PC-3 (cell line): ENCODE results near the gene WDFY3. TPM values are rescaled to one million over a fixed set of nuclear protein-coding genes. Genes with fewer than 3 reads are reported as not detected.

Source experiments
- ATAC-seq: fragments of 200-7000 bp; cut with Tn5 transposase; 2 replicates; pipeline ENCODE4 v1.9.1; 2020; ENCODE audit warnings: mild to moderate bottlenecking, moderate library complexity
- BruUV-seq: library from RNA; stranded (reverse); fragments of 400-500 nt; replicated peaks from 2 replicates; lab custom pipeline; 2021; lab: Mats Ljungman, UMichigan
- CTCF ChIA-PET: fragments of 300-600 bp; sonication (Branson Sonifier 250); formaldehyde crosslinking; loops from one replicate; lab custom pipeline; 2022; ENCODE audit warnings: antibody characterized with exemption; lab: Charles Lee
- POLR2A ChIA-PET: fragments of 300-600 bp; sonication (Branson Sonifier 250); formaldehyde crosslinking; loops from one replicate; lab custom pipeline; 2022; ENCODE audit warnings: antibody characterized with exemption; ENCODE audit not compliant: unreplicated experiment; lab: Charles Lee
- DNase-seq: peaks from one replicate; pipeline ENCODE4 v3.0.0-alpha.2; 2015
- H2AFZ ChIP-seq: fragments of 300-600 bp; sonication (generic); 2 replicates; pipeline ENCODE4 v1.6.0; 2016; ENCODE audit warnings: antibody characterized with exemption, low read length
- H3F3A ChIP-seq: fragments of 300-600 bp; sonication (generic); one replicate; pipeline ENCODE4 v1.6.0; 2017; ENCODE audit warnings: antibody characterized with exemption, low read length, control low read depth, mild to moderate bottlenecking; ENCODE audit not compliant: unreplicated experiment
- H3K27ac ChIP-seq: fragments of 300-600 bp; sonication (generic); 2 replicates; pipeline ENCODE4 v1.5.1; 2016; ENCODE audit warnings: mild to moderate bottlenecking, low read length
- H3K27me3 ChIP-seq: fragments of 300-600 bp; sonication (generic); 2 replicates; pipeline ENCODE4 v1.6.1; 2016; ENCODE audit warnings: low read length, mixed read lengths
- H3K36me3 ChIP-seq: fragments of 300-600 bp; sonication (generic); 2 replicates; pipeline ENCODE4 v1.6.1; 2016; ENCODE audit warnings: low read depth, mixed run types, low read length, mixed read lengths
- H3K4me1 ChIP-seq: fragments of 300-600 bp; sonication (generic); 2 replicates; pipeline ENCODE4 v1.5.1; 2016; ENCODE audit warnings: low read length; ENCODE audit not compliant: insufficient read depth
- H3K4me2 ChIP-seq: fragments of 300-600 bp; sonication (generic); 2 replicates; pipeline ENCODE4 v1.6.0; 2016; ENCODE audit warnings: low read length
- H3K4me3 ChIP-seq: fragments of 300-600 bp; sonication (generic); 2 replicates; pipeline ENCODE4 v1.5.1; 2016; ENCODE audit warnings: mild to moderate bottlenecking, low read length, mixed read lengths
- H3K79me2 ChIP-seq: fragments of 300-600 bp; sonication (generic); 2 replicates; pipeline ENCODE4 v1.6.1; 2017; ENCODE audit warnings: low read length, mixed read lengths
- H3K9ac ChIP-seq: fragments of 300-600 bp; sonication (generic); 2 replicates; pipeline ENCODE4 v1.6.0; 2016; ENCODE audit warnings: mild to moderate bottlenecking, low read length
- H3K9me2 ChIP-seq: fragments of 300-600 bp; sonication (generic); replicated peaks from 2 replicates; pipeline ENCODE4 v1.6.1; 2016; ENCODE audit warnings: mixed run types, low read length, mixed read lengths
- H3K9me3 ChIP-seq: fragments of 300-600 bp; sonication (generic); 2 replicates; pipeline ENCODE4 v1.6.1; 2016; ENCODE audit warnings: low read length, mixed read lengths
- H4K20me1 ChIP-seq: fragments of 300-600 bp; sonication (generic); 2 replicates; pipeline ENCODE4 v1.6.1; 2016; ENCODE audit warnings: low read length, mixed read lengths
- EZH2 ChIP-seq: fragments of 300-600 bp; sonication (generic); IDR thresholded peaks from one replicate; pipeline ENCODE4 v1.6.1; 2017; ENCODE audit warnings: antibody characterized with exemption, mild to moderate bottlenecking, low read length; ENCODE audit not compliant: unreplicated experiment
- EZH2phosphoT487 ChIP-seq: fragments of 300-600 bp; sonication (generic); IDR thresholded peaks from 2 replicates; pipeline ENCODE4 v1.6.1; 2018; ENCODE audit warnings: mild to moderate bottlenecking, antibody characterized with exemption, low read length, borderline replicate concordance
- intact Hi-C: fragments of 100-400 bp; cut with micrococcal nuclease; formaldehyde crosslinking; loops from 2 replicates; pipeline ENCODE4 v1.9.0; 2023
- total RNA-seq: library from RNA; depleted of rRNA; stranded (reverse); fragments of >200 nt; gene quantifications from 2 replicates; pipeline ENCODE4 v1.2.3, GENCODE V29; 2014
- TF ChIP-seq, protein P1 (sequence below): fragments of 300-600 bp; sonication (generic); conservative IDR thresholded peaks from 2 replicates; pipeline ENCODE4 v1.5.1; 2017; ENCODE audit warnings: antibody characterized with exemption, low read depth, mild to moderate bottlenecking, low read length

Gene WDFY3
- total RNA-seq, 1 experiment from 2014 or later: 23.1 TPM

DNA sequence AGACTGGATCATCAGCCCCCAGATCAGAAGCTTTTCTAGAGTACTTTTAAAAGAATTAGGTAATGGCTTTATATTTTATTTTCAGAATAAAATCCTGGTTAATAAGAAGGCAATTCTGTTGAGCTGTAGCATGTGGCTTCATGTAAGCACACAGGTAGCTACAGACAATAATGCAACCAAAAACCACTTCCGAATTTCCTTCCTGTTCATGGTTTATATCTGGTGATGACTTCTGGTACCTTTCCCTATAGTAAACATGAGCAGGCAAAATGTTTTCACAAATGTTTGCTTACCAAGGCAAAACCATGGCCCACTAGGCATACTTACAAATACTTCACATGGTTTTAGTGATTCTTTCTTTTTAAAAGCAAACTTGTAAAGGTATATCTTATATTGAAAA, 239.0 kb downstream of the WDFY3 start:
- intact Hi-C loops: no loop called here
- POLR2A ChIA-PET: no interaction called here
- 0 out of 2 replicates have a peak, but pooled peaks cover 3% of the 10 kb centered on the region for H3K36me3 ChIP-seq
- no peak for ATAC-seq
- CTCF ChIA-PET: no interaction called here
- no peaks in the 10 kb centered on the region for H3F3A ChIP-seq
- BruUV-seq: no TSS peak
- H3K9ac ChIP-seq: no peak overlapping the region
- no peak for DNase-seq
- no peaks in the 10 kb centered on the region for H3K79me2 ChIP-seq
- no peaks in the 10 kb centered on the region for H3K4me1 ChIP-seq
- TF ChIP-seq EZH2 (no peak), EZH2phosphoT487 (no peak)
- TF ChIP-seq, protein P1, sequence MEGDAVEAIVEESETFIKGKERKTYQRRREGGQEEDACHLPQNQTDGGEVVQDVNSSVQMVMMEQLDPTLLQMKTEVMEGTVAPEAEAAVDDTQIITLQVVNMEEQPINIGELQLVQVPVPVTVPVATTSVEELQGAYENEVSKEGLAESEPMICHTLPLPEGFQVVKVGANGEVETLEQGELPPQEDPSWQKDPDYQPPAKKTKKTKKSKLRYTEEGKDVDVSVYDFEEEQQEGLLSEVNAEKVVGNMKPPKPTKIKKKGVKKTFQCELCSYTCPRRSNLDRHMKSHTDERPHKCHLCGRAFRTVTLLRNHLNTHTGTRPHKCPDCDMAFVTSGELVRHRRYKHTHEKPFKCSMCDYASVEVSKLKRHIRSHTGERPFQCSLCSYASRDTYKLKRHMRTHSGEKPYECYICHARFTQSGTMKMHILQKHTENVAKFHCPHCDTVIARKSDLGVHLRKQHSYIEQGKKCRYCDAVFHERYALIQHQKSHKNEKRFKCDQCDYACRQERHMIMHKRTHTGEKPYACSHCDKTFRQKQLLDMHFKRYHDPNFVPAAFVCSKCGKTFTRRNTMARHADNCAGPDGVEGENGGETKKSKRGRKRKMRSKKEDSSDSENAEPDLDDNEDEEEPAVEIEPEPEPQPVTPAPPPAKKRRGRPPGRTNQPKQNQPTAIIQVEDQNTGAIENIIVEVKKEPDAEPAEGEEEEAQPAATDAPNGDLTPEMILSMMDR: no peak
- H3K9me2 ChIP-seq: no peaks in the 10 kb centered on the region
- no peaks in the 10 kb centered on the region for H3K27me3 ChIP-seq
- H3K4me3 ChIP-seq: no peak overlapping the region
- no peak overlapping the region for H3K27ac ChIP-seq
- no peak overlapping the region for H2AFZ ChIP-seq
- H4K20me1 ChIP-seq: no peaks in the 10 kb centered on the region
- H3K4me2 ChIP-seq: no peak overlapping the region
- no peaks in the 10 kb centered on the region for H3K9me3 ChIP-seq

DNA sequence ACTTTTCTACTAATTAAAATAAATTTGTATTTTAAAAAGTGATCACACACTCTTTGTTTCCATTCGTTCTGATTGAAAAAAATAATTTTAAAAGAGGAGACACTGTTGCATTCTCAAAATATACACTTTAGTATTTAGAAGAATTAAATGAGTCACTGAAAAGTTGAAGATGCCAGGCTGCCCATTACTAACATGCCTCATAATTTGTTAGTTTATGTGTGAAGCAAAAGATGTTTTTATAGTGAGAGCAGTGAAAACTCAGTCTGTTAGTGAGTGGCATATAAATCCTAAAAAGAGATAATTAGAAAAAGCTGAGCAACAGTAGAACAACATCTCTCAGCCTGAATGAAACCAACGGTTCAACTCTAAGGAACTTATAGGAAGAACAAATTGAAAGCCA, 240.1 kb downstream of the WDFY3 start:
- no peak overlapping the region for H3K27ac ChIP-seq

DNA sequence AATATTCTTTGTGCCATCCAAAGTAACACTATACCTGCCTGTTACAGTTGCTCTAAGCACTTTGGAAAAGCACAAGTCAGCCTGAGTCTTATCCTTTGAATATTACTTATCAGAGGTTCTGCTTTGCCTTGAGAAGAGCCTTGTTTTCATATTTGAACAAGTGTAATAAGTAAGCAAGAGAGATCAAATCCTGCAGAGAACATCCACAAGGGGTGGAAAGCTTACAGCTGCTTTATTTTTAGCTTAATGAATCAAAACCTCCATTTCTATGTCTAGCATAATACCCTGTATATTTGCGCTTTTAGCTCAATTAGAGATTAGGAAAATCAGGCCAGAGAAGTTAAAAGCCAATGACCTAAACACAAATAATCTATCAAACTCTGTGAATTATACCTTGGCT, 243.8 kb downstream of the WDFY3 start:
- Histone ChIP-seq H2AFZ (no peak overlapping the region), H3F3A (no peaks in the 10 kb centered on the region), H3K9me3 (no peaks in the 10 kb centered on the region), H3K9me2 (no peaks in the 10 kb centered on the region), H3K9ac (no peak overlapping the region), H3K4me3 (no peak overlapping the region), H3K4me1 (no peaks in the 10 kb centered on the region), H3K27me3 (no peaks in the 10 kb centered on the region), H3K27ac (no peak overlapping the region), H3K36me3 (peaks cover 9% of the 10 kb centered on the region), H3K4me2 (no peak overlapping the region), H3K79me2 (no peaks in the 10 kb centered on the region), H4K20me1 (no peaks in the 10 kb centered on the region)
- ATAC-seq: no peak
- ChIA-PET CTCF (no interaction called here), POLR2A (no interaction called here)
- no peak for DNase-seq
- intact Hi-C loops: no loop called here
- no TSS peak for BruUV-seq
- TF ChIP-seq EZH2phosphoT487 (no peak), EZH2 (no peak)
- TF ChIP-seq, protein P1: no peak

More for the DNA sequence above, 240.1 kb downstream of the WDFY3 start:
- Histone ChIP-seq H3K36me3 (peaks cover 3% of the 10 kb centered on the region; the same call in 1 of the 2 replicates), H3K9me2 (no peaks in the 10 kb centered on the region), H3K4me3 (no peak overlapping the region), H3F3A (no peaks in the 10 kb centered on the region), H3K4me1 (no peaks in the 10 kb centered on the region), H3K79me2 (no peaks in the 10 kb centered on the region), H3K27me3 (no peaks in the 10 kb centered on the region), H3K4me2 (no peak overlapping the region), H4K20me1 (no peaks in the 10 kb centered on the region), H3K9me3 (no peaks in the 10 kb centered on the region), H3K9ac (no peak overlapping the region), H2AFZ (no peak overlapping the region)
- intact Hi-C loops: no loop called here
- BruUV-seq: no TSS peak
- TF ChIP-seq EZH2phosphoT487: no peak
- TF ChIP-seq EZH2: no peak
- TF ChIP-seq, protein P1: no peak
- POLR2A ChIA-PET: no interaction called here
- CTCF ChIA-PET: no interaction called here
- ATAC-seq: no peak
- DNase-seq: no peak
